GM06990 (cell line): ENCODE results near the gene SIRT4.

ENCODE experiments used
- DNase-seq: peaks from one replicate; pipeline ENCODE4 v3.0.0-alpha.2; 2011; ENCODE audit not compliant: insufficient read length; ENCODE audit errors: extremely low read depth
- H3K27me3 ChIP-seq: replicated peaks from 2 replicates; pipeline ENCODE4 v1.6.0; 2011; ENCODE audit warnings: low read length; ENCODE audit not compliant: control insufficient read depth, insufficient read depth
- H3K36me3 ChIP-seq: 2 replicates; pipeline ENCODE4 v1.5.1; 2011; ENCODE audit warnings: low read length; ENCODE audit not compliant: control insufficient read depth, insufficient read depth
- H3K4me3 ChIP-seq: replicated peaks from 2 replicates; pipeline ENCODE4 v1.5.1; 2011; ENCODE audit warnings: low read depth, mild to moderate bottlenecking, control low read depth, low read length
- TF ChIP-seq, protein P1 (sequence below): IDR thresholded peaks from 2 replicates; pipeline ENCODE4 v1.5.1; 2011; ENCODE audit warnings: low read length, control low read depth, mild to moderate bottlenecking, inconsistent platforms; ENCODE audit not compliant: insufficient read depth, poor library complexity, severe bottlenecking

Gene SIRT4

DNA sequence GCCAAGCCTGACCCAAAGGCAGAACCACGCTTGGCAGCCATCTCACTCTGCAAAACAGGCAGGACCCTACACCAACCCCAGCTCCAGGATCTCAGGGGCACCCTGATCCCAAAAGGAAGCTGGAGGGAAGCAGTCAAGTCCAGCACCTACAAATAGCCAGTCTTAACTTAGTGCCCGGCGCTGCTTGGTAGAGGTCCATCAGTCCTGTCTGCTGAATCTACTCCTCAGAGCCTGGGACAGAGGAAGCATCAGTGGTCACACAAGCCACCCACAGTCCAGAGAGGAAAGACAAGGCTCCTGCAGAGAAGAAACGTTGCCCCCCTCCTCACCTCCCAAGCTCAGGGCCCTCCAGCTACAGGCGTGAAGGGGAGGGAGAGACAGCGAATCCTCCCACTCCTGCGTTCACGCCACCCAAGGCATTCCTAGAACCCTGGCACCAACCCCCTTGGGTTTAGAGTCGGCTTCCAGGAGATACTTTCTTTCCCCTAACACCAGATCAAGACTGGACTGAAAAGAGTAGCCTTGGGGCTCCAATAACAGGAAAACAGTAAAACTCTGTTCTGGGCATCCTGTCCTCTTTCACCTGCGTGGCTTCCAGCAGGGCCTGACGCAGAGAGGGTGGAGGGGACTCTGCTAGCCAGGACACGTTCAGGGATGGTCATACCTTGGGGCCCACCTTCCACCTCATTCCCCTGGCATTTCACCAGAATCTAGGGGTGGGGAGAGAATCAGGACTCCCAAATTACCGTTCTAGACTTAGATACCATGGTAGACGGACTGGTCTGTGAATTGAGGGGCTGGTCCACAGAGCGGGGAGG, 37.8 kb upstream of the SIRT4 start:
- DNase-seq: no peak
- H3K4me3 ChIP-seq: peak overlapping the region; percentile 69; the same call in 1 of the 2 replicates
- TF ChIP-seq, protein P1, sequence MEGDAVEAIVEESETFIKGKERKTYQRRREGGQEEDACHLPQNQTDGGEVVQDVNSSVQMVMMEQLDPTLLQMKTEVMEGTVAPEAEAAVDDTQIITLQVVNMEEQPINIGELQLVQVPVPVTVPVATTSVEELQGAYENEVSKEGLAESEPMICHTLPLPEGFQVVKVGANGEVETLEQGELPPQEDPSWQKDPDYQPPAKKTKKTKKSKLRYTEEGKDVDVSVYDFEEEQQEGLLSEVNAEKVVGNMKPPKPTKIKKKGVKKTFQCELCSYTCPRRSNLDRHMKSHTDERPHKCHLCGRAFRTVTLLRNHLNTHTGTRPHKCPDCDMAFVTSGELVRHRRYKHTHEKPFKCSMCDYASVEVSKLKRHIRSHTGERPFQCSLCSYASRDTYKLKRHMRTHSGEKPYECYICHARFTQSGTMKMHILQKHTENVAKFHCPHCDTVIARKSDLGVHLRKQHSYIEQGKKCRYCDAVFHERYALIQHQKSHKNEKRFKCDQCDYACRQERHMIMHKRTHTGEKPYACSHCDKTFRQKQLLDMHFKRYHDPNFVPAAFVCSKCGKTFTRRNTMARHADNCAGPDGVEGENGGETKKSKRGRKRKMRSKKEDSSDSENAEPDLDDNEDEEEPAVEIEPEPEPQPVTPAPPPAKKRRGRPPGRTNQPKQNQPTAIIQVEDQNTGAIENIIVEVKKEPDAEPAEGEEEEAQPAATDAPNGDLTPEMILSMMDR: no peak
- H3K27me3 ChIP-seq: no peaks in the 10 kb centered on the region
- H3K36me3 ChIP-seq: no peaks in the 10 kb centered on the region

DNA sequence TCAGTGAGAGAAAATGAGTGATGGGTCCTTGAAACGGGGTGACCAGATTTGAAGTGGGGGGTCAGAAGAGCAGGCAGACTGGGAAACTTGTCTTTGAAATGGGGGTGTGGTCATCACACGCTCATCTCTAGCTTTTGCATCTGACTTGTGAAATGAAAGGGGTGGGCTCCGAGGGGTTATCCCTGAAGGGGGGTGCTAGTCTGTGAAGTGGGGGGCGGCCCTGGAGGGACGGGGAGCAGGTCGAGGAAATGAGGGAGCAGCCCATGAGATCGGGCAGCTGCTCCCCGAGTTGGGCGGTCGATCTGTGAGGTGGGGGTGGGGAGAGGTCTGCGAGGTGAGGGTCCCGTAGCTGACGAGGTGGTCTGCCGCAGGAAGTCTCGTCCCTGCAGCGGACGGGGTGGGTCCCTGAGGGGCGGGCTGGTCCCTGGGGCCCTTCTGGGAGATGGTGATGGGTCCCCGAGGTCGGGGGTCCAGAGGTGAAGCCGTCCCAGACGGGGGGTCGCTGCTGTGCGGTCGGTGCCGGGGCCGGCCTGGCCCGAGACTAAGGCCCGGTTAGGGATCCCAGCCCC, 37.1 kb upstream of the SIRT4 start:
- DNase-seq: no peak
- peak overlapping the region; percentile 69 for H3K4me3 ChIP-seq
- TF ChIP-seq, protein P1: no peak
- H3K27me3 ChIP-seq: no peaks in the 10 kb centered on the region
- H3K36me3 ChIP-seq: no peaks in the 10 kb centered on the region

DNA sequence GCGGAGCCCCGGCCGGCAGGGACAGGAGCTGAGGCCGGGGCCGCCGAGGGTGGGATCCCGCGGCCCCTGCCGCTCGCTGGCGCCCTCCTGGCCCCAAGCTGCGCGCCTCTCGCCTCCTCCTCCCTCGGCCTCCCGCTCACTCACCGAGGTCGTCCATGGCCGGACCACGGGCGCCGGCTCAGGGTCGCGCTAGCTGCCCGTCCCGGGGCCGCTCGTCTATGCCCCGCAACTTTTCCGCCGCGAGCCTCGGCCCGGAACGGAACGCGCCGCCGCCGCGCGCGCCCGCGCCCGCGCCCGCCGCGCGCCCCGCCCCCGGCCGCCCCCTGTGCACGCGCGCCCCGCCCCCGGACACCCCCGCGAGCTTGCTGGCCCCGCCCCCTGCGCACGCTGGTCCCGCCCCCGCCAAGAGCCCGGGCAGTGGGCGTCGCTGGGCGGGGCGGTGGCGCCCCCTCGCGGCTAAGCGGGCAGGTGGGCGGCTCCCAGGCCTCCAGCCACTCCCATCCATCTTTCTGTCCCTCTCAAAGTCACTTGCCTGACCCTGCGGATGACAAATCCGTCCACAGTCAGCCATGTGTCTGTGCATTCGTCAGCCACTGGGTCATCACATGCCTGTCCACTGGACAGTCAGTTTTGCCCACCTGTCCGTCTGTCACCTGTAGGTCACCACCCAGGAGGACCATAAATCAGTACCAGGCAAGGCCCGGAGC, 36.5 kb upstream of the SIRT4 start, which contains the start of gene PXN:
PXN (minus strand) TSS at position 258 of the 707 bp plus-strand sequence; CDS start at position 157, 101 bp downstream.
- Histone ChIP-seq H3K36me3 (no peaks in the 10 kb centered on the region), H3K27me3 (no peaks in the 10 kb centered on the region), H3K4me3 (peak within 1 kb of the TSS; percentile 69)
- peak; percentile 84 for DNase-seq
- TF ChIP-seq, protein P1: peak; percentile 46

DNA sequence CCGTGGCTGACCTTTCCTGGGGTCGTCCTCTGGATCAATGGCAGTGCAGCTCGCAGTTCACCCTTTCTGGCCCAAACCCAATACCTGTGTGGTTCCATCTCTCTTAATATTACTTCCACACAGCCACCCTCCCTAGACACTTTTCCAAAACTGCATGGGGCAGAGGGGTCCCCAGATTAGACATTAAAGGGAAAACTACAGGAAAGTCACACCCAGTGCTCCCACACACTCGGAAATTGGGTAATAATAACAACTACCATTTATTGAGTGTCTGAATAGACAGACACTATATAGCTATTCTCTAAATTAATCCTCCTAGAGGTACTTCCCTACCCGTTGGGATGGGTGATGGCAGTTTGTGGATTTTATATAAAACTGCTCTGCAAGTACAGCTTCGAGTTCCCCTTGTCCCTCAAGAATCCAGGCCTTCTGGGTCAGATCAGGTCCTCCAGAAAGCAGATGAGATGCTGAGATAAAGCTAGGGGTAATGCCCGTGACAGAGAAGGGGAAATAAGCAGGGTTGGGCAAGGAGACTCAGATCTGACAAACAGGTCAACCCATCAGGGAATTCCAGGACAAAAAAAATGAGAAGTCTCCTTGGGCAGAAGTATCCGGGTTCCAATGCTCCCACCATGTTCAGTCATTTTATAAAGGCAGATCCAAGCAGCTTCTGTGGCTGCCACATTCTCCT, 35.8 kb upstream of the SIRT4 start:
- H3K27me3 ChIP-seq: no peaks in the 10 kb centered on the region
- DNase-seq: no peak
- no peaks in the 10 kb centered on the region for H3K36me3 ChIP-seq
- peak overlapping the region; percentile 36 for H3K4me3 ChIP-seq
- TF ChIP-seq, protein P1: no peak

DNA sequence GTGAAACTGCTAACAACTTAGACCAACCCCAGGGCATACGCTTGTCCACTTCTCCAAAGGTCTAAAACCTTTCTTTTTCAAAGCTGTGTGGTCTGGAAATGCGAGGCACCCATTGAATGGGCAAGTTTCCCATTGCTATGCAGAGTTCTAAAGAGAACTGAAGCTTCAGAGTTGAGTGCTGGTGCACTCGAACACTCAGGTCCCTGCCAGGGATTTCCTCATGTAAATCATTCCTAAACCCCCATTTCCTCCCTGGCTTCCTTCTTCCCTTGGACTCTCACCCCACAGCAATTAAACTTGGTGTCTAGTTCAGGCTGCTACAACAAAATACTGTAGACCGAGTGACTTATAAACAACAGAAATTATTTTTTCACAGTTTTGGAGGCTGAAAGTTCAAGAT, 34.4 kb upstream of the SIRT4 start:
- H3K36me3 ChIP-seq: no peaks in the 10 kb centered on the region
- H3K27me3 ChIP-seq: no peaks in the 10 kb centered on the region
- no peak overlapping the region for H3K4me3 ChIP-seq
- no peak for DNase-seq
- TF ChIP-seq, protein P1: no peak
